PC-3 (cell line): ENCODE data around the gene ARSD.
"Not testable (repeated sequence)": the region's sequence is repeated elsewhere in the genome, so short reads cannot be mapped to it uniquely, and the experiment has no call there.

ENCODE experiments used
- CTCF ChIP-seq: fragments of 300-600 bp; sonication (generic); conservative IDR thresholded peaks from 2 replicates; pipeline ENCODE4 v1.5.1; 2017; ENCODE audit warnings: antibody characterized with exemption, low read depth, mild to moderate bottlenecking, low read length
- EZH2 ChIP-seq: fragments of 300-600 bp; sonication (generic); IDR thresholded peaks from one replicate; pipeline ENCODE4 v1.6.1; 2017; ENCODE audit warnings: antibody characterized with exemption, mild to moderate bottlenecking, low read length; ENCODE audit not compliant: unreplicated experiment

- TF ChIP-seq EZH2, CTCF: not testable (repeated sequence)
Observed at GRCh38 chrX:2978639-2979038, 49.5 kb upstream of the ARSD start.
